HG03064 (cell line): ENCODE measurements around the gene EIF1AY.
"Not testable (repeated sequence)": the region's sequence is repeated elsewhere in the genome, so short reads cannot be mapped to it uniquely, and the experiment has no call there.

Source experiments
- ATAC-seq: cut with Tn5 transposase; IDR thresholded peaks from one replicate; pipeline ENCODE4 v1.9.1; 2021; ENCODE audit warnings: low read depth; ENCODE audit not compliant: unreplicated experiment

The EIF1AY gene

GRCh38 chrY:20575531-20576121, at the start of gene EIF1AY:
Gene EIF1AY (plus strand): TSS chrY:20575776. CDS start chrY:20575872, 96 bp downstream.
- ATAC-seq: no peak

- ATAC-seq: no peak
Measured at GRCh38 chrY:20528435-20528834, 47.1 kb upstream of the EIF1AY start.

GRCh38 chrY:20538186-20538585, 37.4 kb upstream of the EIF1AY start:
- no peak for ATAC-seq

GRCh38 chrY:20538933-20539332, 36.6 kb upstream of the EIF1AY start:
- ATAC-seq: no peak

- ATAC-seq: no peak
Measured at GRCh38 chrY:20544451-20544960, 31.1 kb upstream of the EIF1AY start.

GRCh38 chrY:20546071-20546470, 29.5 kb upstream of the EIF1AY start:
- no peak for ATAC-seq

GRCh38 chrY:20549289-20549688, 26.3 kb upstream of the EIF1AY start:
- no peak for ATAC-seq

- ATAC-seq: no peak
Measured at GRCh38 chrY:20551840-20552239, 23.7 kb upstream of the EIF1AY start.

GRCh38 chrY:20552764-20553323, 22.7 kb upstream of the EIF1AY start:
- not testable (repeated sequence) for ATAC-seq

- no peak for ATAC-seq
Measured at GRCh38 chrY:20555820-20556219, 19.8 kb upstream of the EIF1AY start.

GRCh38 chrY:20558677-20559076, 16.9 kb upstream of the EIF1AY start:
- no peak for ATAC-seq

GRCh38 chrY:20559873-20560512, 15.6 kb upstream of the EIF1AY start:
- no peak for ATAC-seq

GRCh38 chrY:20571306-20571705, 4.3 kb upstream of the EIF1AY start:
- no peak for ATAC-seq

GRCh38 chrY:20576506-20576905, 930 bp downstream of the EIF1AY start:
- ATAC-seq: no peak

GRCh38 chrY:20578206-20578605, 2.6 kb downstream of the EIF1AY start:
- no peak for ATAC-seq

GRCh38 chrY:20581687-20582086, 6.1 kb downstream of the EIF1AY start:
- no peak for ATAC-seq

- no peak for ATAC-seq
Measured at GRCh38 chrY:20586161-20586560, 10.6 kb downstream of the EIF1AY start.
